GM19463 (cell line): ENCODE measurements around the gene VPS13D.

Experiments used
- ATAC-seq: cut with Tn5 transposase; IDR thresholded peaks from one replicate; pipeline ENCODE4 v1.9.1; 2021; ENCODE audit warnings: mild to moderate bottlenecking, moderate library complexity; ENCODE audit not compliant: unreplicated experiment

VPS13D gene

DNA sequence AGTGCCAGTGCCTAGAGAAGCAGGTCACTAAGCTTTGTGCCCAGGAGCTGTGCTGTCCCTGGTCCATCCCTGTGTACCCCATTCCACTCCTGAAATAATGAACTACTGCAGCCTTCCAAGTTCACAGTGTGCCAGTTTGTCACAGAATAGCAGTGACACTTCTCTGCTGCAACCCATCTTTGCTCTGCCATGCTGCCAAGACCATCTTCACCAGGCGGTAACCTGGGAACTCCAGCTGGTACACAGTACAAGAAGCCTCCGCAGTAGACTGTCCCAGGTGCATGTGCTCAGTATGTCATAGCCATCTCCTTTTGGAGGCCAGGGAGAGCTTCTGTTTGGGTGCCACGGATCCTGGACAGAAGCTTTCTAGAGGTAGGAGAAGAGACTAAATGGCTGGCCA is 250.2 kb downstream of the VPS13D start:
- no peak for ATAC-seq

DNA sequence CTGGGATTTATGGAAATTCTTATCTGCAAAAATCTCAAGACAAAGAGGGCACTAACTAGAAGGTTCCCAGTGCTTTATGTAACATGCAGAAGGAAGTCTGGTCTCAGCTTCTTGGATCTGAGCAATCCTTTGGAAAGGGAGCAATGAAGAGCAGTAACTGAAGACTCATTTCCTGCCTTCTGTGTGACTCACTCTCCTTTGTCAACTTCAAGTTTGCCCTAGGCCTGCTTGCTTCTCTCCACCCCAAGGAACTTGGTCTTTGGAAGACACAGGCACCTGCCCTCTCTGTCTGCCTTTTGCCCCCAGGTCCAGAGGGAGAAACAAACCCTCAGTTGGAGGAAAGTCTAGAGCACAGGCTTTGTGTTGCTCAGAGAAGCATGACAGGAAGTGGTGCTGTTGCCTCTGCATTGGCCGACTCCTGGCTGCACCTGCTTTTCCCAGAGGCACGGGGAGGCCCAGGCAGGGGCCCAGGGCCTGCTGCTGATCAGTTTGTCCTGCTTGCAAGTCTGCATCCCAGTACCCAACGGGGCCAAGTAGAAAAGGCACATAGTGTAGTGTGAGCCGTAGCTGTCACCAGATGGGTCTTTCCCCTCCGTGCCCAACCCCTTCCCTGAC is 251.0 kb downstream of the VPS13D start:
- no peak for ATAC-seq

DNA sequence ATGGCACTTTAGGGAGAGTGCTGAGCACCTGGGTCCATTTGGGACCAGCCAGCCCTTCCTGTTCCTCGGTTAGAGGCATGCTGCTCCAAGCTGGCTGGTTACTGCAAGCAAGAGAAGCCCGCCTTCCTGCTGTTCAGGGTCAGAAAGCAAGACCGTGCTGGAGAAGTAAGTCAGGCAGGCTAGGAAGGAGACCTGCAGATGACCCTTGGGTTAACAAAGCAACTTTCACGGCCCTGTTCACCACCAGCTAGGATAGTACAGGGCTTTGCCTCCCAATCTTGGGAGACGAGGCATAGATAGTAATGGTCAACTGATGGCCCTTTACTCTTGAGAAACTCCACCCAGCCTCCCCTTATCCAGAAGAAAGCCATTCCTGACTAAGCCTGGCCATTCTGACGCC is 252.1 kb downstream of the VPS13D start:
- no peak for ATAC-seq

DNA sequence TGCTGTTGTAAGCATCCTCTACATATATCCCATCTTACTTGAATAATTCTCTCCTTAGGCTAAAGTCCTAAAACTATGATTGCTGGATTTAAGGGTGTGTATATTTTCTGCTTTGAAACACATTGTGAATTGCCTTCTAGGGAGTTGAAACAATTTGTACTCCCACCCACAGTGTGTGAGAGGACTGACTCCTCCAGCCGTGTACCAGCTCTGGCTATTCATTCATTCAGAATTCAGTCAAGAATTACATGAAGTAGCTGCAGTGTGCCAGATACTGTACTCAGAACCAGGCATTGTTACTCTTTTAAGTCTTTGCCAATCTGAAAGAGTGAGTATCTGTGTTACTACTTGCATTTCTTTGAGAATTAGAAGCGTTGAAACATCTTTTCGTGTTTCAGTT is 253.2 kb downstream of the VPS13D start:
- no peak for ATAC-seq

DNA sequence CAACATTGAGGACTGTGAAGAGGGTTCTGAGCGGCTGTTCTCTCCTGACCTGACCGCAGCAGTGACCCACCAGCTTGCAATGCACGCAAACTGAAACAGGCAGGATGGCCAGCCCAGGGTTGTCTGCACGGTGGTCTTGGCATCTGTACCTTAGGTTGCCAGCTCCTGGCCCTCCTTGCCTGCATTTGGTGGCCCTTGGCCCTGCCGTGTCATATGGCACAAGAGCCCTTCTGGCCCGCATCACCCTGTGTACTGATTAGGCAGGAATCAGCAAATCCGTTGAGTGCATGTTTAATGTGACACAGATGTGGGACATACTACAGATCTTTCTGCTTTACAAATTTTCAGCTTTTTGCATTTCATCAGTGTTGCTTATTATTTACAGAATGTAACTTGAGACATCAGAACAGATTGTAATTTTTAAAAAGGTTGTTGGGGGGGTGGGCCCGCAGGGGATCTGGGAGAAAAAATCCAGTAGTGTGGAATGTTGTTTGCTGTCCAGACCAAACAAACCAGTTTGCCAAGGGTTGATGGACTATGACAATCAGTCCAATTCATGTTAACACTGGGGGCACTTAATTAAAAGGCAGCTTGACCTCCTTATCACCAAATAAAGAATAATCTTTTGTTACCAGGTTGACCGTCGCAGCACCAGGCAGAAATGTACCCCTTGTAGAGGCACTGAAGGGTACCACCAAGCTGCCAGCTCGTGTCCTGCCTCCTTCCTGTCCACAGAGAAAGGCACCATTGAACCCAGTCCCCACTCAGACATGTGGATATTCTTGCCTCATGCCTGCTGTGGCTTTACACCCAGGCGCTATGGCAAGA is 255.6 kb downstream of the VPS13D start:
- ATAC-seq: no peak

DNA sequence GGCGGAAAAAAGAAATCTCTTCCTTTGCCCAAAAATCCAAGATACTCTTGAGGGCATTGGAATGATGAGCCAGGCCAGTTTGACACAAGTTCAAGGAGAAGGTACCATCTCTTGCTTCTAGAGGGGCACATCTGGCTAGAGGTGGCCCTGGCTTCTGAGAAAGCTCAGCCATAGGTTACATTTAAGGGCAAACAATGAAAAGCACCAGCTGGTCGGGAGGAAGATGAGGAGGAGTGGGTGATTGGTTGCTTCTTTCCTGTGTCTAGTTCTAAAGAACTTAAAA is 256.2 kb downstream of the VPS13D start:
- no peak for ATAC-seq

DNA sequence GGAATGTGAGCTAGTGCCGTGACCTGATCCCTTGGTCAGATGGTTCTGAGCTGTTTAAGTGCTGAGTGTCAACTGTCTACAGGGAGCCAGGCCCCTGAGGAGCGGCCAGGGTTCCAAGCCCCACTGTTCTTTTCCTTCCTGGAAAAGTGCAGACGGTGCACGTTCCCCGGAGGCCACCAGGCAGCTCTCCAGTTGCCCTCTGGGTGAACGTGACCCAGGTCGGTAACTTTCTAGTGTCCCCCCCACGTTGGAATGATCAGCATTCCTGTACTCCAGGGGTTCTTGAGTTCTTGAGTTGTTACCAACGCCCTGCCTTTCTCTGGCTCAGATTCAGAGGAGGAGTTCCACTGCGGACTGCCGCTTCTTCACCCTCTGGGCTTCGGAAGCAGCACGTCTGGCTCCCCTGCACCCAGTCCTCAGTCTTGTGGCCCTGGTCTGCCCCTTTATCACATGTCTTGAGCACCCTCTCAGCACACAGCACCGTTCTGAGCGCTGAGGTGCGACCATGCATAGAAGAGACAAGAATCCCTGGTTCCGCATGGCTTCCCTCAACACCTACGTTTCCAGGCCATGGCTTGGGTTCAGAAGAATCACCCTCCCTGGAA is 256.7 kb downstream of the VPS13D start:
- no peak for ATAC-seq

DNA sequence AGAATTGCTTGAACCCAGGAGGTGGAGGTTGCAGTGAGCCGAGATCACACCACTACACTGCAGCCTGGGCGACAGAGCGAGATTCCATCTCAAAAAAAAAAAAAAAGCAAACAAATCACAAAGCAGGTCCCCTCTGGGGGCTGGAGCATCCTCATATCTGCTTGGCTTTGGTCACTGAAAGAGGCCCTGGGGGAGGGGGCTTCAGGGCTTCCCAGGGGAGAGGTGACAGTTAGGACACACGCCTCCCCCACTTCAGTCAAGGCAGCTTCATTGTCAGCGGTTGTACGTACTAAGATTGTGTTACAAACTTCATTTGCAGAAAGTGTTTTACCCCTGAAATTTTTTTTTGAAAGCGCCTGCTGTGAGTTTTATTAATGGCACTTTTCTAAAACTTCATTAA is 257.7 kb downstream of the VPS13D start:
- ATAC-seq: no peak

DNA sequence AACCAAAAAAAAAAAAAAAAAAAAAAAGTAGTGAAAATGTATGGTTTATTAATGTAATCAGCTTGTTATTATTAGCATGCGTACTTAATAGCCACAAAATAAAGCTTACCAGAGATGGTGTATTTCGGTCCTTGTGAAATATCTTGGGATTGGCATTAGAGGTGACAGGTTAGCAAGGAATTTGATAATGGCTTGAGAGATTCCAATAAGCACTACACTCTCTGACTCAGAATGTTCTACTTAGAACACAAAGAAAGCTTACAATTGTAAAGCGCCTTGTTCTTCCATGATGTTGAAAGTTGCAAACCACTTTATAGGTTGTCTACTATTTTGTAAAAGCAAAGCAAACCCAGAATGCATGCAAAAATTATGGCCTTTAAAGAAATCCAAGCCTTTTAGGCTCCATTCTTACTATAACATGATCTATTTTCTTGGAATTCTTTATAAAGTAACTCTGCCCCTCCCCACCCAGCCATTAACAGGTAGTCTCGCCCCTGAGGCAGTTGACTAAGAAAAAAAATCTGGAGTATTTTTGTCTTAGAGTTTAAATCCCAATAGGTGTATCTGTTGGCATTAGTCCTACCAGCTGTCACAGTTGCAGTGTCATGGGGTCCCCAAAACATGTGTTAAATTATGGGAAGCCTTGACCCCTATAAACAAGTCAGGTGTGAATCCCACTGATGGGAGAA is 259.0 kb downstream of the VPS13D start:
- no peak for ATAC-seq

DNA sequence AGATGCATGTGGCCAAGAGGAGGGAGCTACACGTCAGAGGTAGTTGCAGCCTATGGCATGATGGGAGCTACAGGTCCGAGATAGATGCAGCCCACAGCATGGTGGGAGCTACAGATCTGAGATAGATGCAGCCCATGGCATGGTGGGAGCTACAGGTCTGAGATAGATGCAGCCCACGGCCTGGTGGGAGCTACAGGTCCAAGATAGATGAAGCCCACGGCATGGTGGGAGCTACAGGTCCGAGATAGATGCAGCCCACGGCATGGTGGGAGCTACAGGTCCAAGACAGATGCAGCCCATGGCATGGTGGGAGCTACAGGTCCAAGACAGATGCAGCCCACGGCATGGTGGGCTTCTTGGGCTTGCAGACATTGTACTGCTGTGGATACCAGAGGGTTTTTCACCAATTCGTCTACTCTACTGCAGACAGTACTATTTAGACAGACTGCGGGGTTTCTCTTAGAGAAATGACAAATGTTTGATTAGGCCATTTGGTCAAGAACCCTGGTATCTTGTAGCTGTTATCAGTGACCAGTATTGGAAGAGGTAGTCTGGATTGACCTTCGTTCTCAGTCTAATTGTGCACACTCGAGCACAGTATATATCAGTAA is 260.8 kb downstream of the VPS13D start:
- ATAC-seq: no peak

DNA sequence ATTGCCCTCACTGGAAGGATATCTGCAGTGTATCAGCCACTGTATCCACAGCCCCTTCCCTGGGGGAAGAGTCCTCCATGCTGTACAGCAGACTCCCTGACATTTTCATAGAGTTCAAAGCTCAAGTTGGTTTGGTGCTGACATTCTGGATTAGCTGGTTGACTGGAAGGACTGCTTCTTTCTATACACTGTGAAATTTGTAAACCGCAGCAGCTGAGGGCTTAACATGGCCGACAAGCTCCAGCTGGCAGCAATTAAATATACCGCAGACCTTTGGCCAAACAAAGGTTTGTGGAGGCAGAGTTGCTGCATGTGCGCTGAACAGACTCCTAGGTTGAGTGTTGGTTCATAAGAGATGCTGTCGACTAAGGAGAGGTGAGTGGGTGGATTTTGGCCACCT is 261.8 kb downstream of the VPS13D start:
- ATAC-seq: no peak

DNA sequence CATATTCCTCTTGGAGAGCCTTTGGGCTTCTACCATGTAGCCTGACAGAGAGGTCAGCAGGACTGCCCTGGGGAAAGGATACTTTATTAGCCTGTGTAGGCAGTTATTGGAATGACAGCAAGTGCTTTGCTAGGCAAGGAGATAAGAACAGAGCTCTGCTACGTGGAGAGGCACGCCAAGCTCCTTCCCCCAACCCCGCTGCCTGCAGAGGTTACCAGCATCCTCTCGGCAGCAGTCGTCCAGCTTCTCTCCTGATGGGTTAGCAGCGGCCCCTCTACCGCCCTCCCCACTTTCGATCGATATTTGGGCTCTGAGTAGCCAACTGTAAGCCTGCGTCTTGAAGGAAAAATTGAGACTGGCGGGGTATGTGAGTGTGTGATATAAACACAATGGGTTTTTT is 265.9 kb downstream of the VPS13D start:
- ATAC-seq: no peak

DNA sequence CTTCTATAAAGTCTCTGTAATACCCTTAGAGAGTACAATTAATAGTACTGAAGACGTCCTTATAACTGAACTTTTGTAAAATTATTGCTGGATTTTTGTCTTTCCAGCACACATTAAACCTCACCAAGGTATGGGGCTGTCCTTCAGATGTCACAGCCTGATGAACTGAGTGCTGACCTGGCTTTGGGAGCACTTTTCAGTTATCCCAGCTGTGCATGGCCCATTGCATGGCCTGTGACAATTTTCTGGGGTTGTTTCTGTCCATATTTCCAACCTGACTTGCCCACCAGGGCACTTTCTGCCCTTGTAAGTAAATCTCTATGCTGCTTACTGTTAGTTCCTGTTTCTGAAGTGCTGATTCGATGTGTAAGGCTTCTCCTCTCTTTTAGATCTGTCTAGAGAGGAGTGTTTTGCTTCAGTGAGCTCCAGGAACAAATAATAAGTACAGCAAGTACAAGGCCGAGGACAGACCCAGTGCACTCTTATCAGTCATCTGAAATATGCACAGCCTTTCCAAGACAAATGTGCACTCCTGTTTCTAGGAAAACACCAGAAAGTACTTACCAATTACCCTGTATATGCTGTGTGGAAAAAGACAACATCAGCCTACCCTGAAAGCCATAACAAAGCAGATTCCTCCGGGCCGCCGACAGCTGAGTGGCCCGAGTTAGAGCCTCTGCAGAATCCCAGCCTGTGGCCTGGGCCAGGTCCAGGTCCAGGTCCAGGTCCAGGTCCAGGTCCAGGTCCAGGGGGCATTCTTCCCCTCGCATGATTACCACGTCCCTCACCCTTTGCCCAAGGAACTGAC is 266.5 kb downstream of the VPS13D start:
- no peak for ATAC-seq

DNA sequence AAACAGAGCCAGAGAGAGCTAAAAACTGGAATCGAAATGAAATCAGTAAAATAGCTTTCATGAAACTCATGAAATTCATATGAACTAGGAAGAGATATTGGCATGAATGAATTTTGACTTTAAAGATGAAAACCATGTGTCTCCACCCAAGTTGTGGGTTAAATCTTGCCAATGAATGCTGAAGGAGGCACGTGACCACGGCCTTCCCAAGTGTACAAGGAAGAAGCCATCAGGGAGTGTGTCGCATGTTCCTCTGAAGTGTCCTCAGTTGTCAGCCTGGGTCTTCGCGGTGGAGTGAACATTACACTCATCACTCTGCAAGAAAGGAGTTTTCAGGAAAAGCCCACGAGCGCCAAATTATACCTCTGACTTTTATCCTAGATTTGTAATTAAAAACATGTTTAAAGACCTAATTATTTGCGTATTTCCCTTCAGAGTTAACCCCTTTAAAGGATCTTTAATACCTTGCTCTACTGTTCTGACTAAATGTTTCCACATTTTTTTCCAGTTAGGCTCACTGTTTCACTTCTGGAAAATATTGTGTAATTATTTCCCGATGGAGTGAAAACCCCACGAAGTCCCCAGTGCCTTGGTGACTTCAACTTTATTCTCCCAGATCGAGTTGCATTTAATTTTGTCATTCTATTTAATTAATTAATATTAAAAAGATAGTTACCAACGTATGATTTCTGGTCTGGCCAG is 269.9 kb downstream of the VPS13D start:
- no peak for ATAC-seq

DNA sequence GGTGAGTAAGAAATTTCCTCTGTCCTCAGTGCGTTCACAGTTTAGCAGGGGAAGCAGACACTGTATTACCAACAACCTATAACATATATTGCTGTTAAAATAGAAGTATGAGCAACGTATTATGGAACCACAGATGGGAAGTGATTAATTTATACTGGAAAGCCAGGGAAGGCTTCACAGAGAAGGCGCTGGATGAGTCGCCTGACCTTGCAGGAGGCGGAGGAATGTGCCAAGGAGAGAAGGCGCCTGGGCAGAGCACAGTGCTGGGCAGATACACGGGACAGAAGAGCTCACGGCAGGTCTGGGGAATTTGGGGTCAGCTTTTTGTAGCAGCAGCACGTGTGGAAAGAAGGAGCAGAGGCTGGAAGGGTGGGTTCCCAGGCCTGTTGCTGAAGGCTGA is 271.8 kb downstream of the VPS13D start:
- ATAC-seq: no peak

DNA sequence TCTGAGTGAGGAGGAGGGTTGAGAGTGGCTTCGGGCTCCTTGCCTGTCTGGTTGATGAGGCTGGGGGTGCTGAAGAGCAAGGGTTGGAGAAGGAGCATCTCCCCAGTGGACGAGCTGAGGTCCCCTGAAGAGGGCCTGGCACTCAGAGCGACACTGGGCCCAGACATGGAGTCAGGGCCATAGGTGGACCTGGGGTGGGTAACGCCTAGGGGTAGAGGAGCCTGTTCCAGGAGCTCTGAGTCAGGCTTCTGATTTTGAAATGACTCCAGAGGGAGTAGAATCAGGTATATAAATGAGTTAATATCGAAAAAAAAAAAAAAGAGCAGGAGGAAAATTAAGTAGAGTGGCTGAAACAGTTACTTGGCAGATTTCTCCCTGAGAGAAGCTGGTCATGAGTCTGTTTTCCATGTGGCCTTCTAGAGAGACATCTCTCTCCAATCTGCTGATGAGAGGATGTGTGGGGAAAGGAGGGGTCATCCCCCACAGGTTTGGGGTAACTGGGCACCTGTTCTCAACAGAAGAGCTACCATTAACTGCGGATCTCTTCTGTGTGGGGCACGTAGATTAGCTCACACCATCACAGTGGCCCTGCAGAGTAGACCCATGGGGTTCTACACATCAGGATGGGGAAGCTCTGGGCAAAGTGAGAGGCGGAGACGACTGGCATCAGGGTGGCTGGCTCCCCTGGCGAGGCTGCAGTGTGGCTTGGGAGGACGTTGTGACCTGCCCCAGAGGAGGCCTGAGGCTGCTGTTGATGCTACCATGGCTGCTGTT is 272.7 kb downstream of the VPS13D start:
- no peak for ATAC-seq

DNA sequence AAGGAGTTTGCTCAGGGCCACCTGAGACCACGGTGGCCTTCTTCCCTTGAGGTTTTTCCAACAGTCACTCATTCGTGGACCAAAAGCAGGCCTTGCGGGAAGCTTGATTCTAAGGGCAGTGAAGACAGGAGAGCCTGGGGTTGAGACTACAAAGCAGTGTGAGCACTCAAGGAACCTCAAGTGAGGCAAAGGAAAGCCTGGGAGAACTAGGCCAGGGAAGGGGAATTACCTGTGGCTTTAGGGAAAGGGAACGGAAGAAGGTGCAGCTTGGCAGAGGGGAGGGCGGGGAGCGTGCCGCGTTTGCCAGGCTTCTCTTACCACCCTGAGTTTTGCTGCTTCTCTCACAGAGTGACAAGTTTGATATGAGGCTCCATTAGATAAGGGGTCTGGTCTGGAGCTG is 273.9 kb downstream of the VPS13D start:
- ATAC-seq: no peak

DNA sequence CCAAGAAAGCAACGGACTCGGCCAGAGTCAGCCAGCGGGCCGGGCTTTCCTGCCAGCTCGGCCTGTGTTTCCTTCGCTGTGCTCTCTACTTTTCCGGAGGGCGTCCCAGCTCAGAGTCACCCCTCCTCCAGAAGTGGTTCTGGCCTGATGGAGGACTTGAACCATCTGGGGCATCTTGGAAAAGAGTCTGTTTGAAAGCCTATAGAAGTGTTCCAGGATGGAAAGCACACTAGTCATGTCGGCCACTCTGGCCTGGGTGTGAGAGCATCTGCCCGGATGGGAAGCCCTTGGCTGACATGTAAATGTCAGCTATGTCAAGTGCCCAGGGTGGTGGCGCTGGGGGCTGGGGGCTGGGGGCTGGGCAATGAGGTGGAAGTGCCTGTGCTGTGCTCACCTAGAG is 274.8 kb downstream of the VPS13D start:
- no peak for ATAC-seq

DNA sequence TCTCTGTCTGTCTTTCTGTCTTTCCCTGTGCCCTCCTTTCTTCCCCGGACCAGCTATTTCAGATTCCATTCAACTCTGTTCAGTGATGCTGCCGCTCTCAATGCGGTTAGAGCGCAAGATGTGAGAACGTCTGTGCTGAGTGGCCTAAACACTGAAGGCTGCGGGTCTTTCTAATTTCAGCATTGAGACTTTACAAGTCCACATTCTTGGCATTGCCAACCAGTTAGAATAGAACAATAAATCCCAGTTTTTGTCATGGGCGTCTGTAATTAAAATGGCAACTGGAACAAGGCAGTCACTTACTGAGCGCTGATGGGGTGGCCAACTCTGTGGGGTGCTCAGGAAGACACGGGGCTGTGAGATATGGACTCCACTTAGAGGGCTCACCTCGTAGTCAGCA is 275.4 kb downstream of the VPS13D start:
- no peak for ATAC-seq
